Upper lobe of right lung (tissue), 1 donor: Measurements from ENCODE around the gene HDAC4. TPM values are rescaled to one million over a fixed set of nuclear protein-coding genes. Genes with fewer than 3 reads are reported as not detected.

Experiments
- ATAC-seq: fragments of 200-7000 bp; cut with Tn5 transposase; one replicate; pipeline ENCODE4 v1.9.1; 2020; ENCODE audit warnings: mild to moderate bottlenecking, moderate library complexity
- DNase-seq: peaks from one replicate; pipeline ENCODE4 v3.0.0-alpha.2; 2020
- H3K27ac ChIP-seq: fragments of 200-600 bp; one replicate; pipeline ENCODE4 v1.8.0; 2022
- H3K27me3 ChIP-seq: fragments of 200-600 bp; one replicate; pipeline ENCODE4 v1.8.0; 2022; ENCODE audit warnings: mild to moderate bottlenecking
- H3K36me3 ChIP-seq: fragments of 200-600 bp; one replicate; pipeline ENCODE4 v1.8.0; 2022
- H3K4me1 ChIP-seq: fragments of 200-600 bp; one replicate; pipeline ENCODE4 v1.8.0; 2022
- H3K4me3 ChIP-seq: fragments of 200-600 bp; one replicate; pipeline ENCODE4 v1.8.0; 2022; ENCODE audit warnings: mild to moderate bottlenecking
- H3K9me3 ChIP-seq: fragments of 200-600 bp; one replicate; pipeline ENCODE4 v1.8.0; 2022
- CTCF ChIP-seq: fragments of 200-600 bp; IDR thresholded peaks from one replicate; pipeline ENCODE4 v1.8.0; 2022; ENCODE audit warnings: antibody characterized with exemption
- intact Hi-C: fragments of 100-400 bp; cut with DNase I; formaldehyde crosslinking; loops from one replicate; pipeline ENCODE4 v1.11.0; 2022
- total RNA-seq: library from RNA; stranded (reverse); fragmentation: NEBNext Ultra II Directional; extraction: Animal tissue kit (Norgen Biotek cat#: 25700); gene quantifications from one replicate; pipeline ENCODE4 v1.2.1, GENCODE V29; 2021
- donor health status: DM: no; HTN: yes; CAD: no; lungs with severe emphysema.

HDAC4 gene
- total RNA-seq, 1 donor from 2014 or later, result 44.1 TPM

- Histone ChIP-seq H3K4me1 (no peaks in the 10 kb centered on the region), H3K9me3 (peaks cover 3% of the 10 kb centered on the region), H3K27ac (no peak overlapping the region), H3K36me3 (peaks cover 14% of the 10 kb centered on the region), H3K27me3 (no peaks in the 10 kb centered on the region), H3K4me3 (no peak overlapping the region)
- peak; percentile 59 for DNase-seq
- intact Hi-C loops, result no loop called here
- no peak for TF ChIP-seq CTCF
- ATAC-seq, result no peak
Measured at GRCh38 chr2:239193401-239193811, 207.4 kb downstream of the HDAC4 start.

GRCh38 chr2:239192975-239193374 is 207.8 kb downstream of the HDAC4 start:
- intact Hi-C loops, result no loop called here
- ATAC-seq (no peak), DNase-seq (no peak)
- H3K27ac ChIP-seq, result no peak overlapping the region
- TF ChIP-seq CTCF, result no peak
- H3K27me3 ChIP-seq, result no peaks in the 10 kb centered on the region
- no peak overlapping the region for H3K4me3 ChIP-seq
- no peaks in the 10 kb centered on the region for H3K4me1 ChIP-seq
- H3K9me3 ChIP-seq, result peaks cover 4% of the 10 kb centered on the region
- peaks cover 18% of the 10 kb centered on the region for H3K36me3 ChIP-seq

- ATAC-seq (no peak), DNase-seq (peak; percentile 40)
- intact Hi-C loops, result no loop called here
- Histone ChIP-seq H3K4me1 (no peaks in the 10 kb centered on the region), H3K9me3 (peaks cover 4% of the 10 kb centered on the region), H3K36me3 (peaks cover 21% of the 10 kb centered on the region), H3K27ac (no peak overlapping the region), H3K4me3 (no peak overlapping the region), H3K27me3 (no peaks in the 10 kb centered on the region)
- TF ChIP-seq CTCF, result no peak
Measured at GRCh38 chr2:239192456-239192855, 208.4 kb downstream of the HDAC4 start.

GRCh38 chr2:239190921-239191885 is 209.6 kb downstream of the HDAC4 start:
- ATAC-seq (peak; percentile 4), DNase-seq (peak; percentile 30)
- no peak overlapping the region for H3K27ac ChIP-seq
- no peaks in the 10 kb centered on the region for H3K27me3 ChIP-seq
- no peak for TF ChIP-seq CTCF
- no peaks in the 10 kb centered on the region for H3K4me1 ChIP-seq
- H3K9me3 ChIP-seq, result peaks cover 4% of the 10 kb centered on the region
- H3K4me3 ChIP-seq, result no peak overlapping the region
- peaks cover 31% of the 10 kb centered on the region for H3K36me3 ChIP-seq
- intact Hi-C loops, result no loop called here

GRCh38 chr2:239190361-239190760 is 210.5 kb downstream of the HDAC4 start:
- no peak overlapping the region for H3K4me3 ChIP-seq
- H3K4me1 ChIP-seq, result no peaks in the 10 kb centered on the region
- no peak overlapping the region for H3K27ac ChIP-seq
- ATAC-seq (no peak), DNase-seq (no peak)
- no peaks in the 10 kb centered on the region for H3K27me3 ChIP-seq
- H3K36me3 ChIP-seq, result peaks cover 36% of the 10 kb centered on the region
- no peak for TF ChIP-seq CTCF
- H3K9me3 ChIP-seq, result peaks cover 4% of the 10 kb centered on the region
- intact Hi-C loops, result no loop called here
